Central memory CD8-positive, alpha-beta T cell (primary cell): ENCODE measurements around the gene TPRN.

Experiments used
- ATAC-seq: fragments of 150-1000 bp; cut with Tn5 transposase; replicated peaks from 2 replicates; pipeline ENCODE4 v1.10.0; 2022; ENCODE audit warnings: mild to moderate bottlenecking, moderate FRiP score, moderate number of reproducible peaks; ENCODE audit not compliant: poor library complexity, severe bottlenecking; ENCODE audit errors: extremely low read depth
- DNase-seq, 2 donors: peaks; one replicate each; pipeline ENCODE4 v3.0.0; 2021; ENCODE audit warnings: low spot score in 2 of 2
- H3K27ac Mint-ChIP-seq: one replicate; pipeline ENCODE4 v1.8.0; 2022; ENCODE audit warnings: low read depth, mild to moderate bottlenecking, moderate library complexity, mixed read lengths
- H3K27me3 Mint-ChIP-seq: one replicate; pipeline ENCODE4 v1.8.0; 2022; ENCODE audit warnings: mixed read lengths
- H3K36me3 Mint-ChIP-seq: one replicate; pipeline ENCODE4 v1.8.0; 2022; ENCODE audit warnings: mild to moderate bottlenecking, moderate library complexity, mixed read lengths; ENCODE audit not compliant: insufficient read depth
- H3K4me1 Mint-ChIP-seq: one replicate; pipeline ENCODE4 v1.8.0; 2022; ENCODE audit warnings: mixed read lengths
- H3K4me3 Mint-ChIP-seq: one replicate; pipeline ENCODE4 v1.8.0; 2022; ENCODE audit warnings: mild to moderate bottlenecking, moderate library complexity, mixed read lengths
- H3K9me3 Mint-ChIP-seq: one replicate; pipeline ENCODE4 v1.8.0; 2022; ENCODE audit warnings: mixed read lengths

TPRN gene

GRCh38 chr9:137190315-137190856, 10.2 kb downstream of the TPRN start:
- no peak for DNase-seq
- no peak for ATAC-seq
- Mint-ChIP-seq H3K4me3 (peak overlapping the region; percentile 63), H3K27ac (peak overlapping the region; percentile 87), H3K4me1 (peaks cover 18% of the 10 kb centered on the region), H3K36me3 (peaks cover 20% of the 10 kb centered on the region), H3K9me3 (no peaks in the 10 kb centered on the region), H3K27me3 (no peaks in the 10 kb centered on the region)

GRCh38 chr9:137189297-137190295, 10.9 kb downstream of the TPRN start:
- H3K27ac Mint-ChIP-seq = peak overlapping the region; percentile 93
- H3K4me1 Mint-ChIP-seq = peaks cover 20% of the 10 kb centered on the region
- H3K36me3 Mint-ChIP-seq = peaks cover 20% of the 10 kb centered on the region
- no peaks in the 10 kb centered on the region for H3K27me3 Mint-ChIP-seq
- DNase-seq = no peak
- ATAC-seq = no peak
- H3K4me3 Mint-ChIP-seq = peak overlapping the region; percentile 93
- H3K9me3 Mint-ChIP-seq = no peaks in the 10 kb centered on the region

- H3K4me3 Mint-ChIP-seq = peak within 1 kb of the TSS; percentile 93
- H3K9me3 Mint-ChIP-seq = no peaks in the 10 kb centered on the region
- H3K27ac Mint-ChIP-seq = peak within 1 kb of the TSS; percentile 93
- H3K4me1 Mint-ChIP-seq = peaks cover 27% of the 10 kb centered on the region
- peaks cover 20% of the 10 kb centered on the region for H3K36me3 Mint-ChIP-seq
- DNase-seq (peak; percentile 89), ATAC-seq (peak; percentile 82)
- no peaks in the 10 kb centered on the region for H3K27me3 Mint-ChIP-seq
Measured at GRCh38 chr9:137188490-137189296, 11.8 kb downstream of the TPRN start, which contains the start of the genes ANAPC2 and SSNA1. ANAPC2 (minus strand) TSS chr9:137188560; CDS start chr9:137188532, 28 bp downstream. SSNA1 (plus strand) TSS chr9:137188676; CDS start chr9:137188727, 51 bp downstream.

- peaks cover 23% of the 10 kb centered on the region for H3K36me3 Mint-ChIP-seq
- H3K27ac Mint-ChIP-seq = peak overlapping the region; percentile 93
- no peaks in the 10 kb centered on the region for H3K9me3 Mint-ChIP-seq
- H3K4me3 Mint-ChIP-seq = peak overlapping the region; percentile 93
- peaks cover 27% of the 10 kb centered on the region for H3K4me1 Mint-ChIP-seq
- no peaks in the 10 kb centered on the region for H3K27me3 Mint-ChIP-seq
- DNase-seq = no peak
- ATAC-seq = peak; percentile 9
Measured at GRCh38 chr9:137188086-137188489, 12.5 kb downstream of the TPRN start.

GRCh38 chr9:137187386-137187785, 13.2 kb downstream of the TPRN start:
- Mint-ChIP-seq H3K36me3 (peaks cover 24% of the 10 kb centered on the region), H3K9me3 (no peaks in the 10 kb centered on the region), H3K27me3 (no peaks in the 10 kb centered on the region), H3K4me3 (peak overlapping the region; percentile 93), H3K27ac (peak overlapping the region; percentile 93), H3K4me1 (peaks cover 27% of the 10 kb centered on the region)
- no peak for DNase-seq
- no peak for ATAC-seq

GRCh38 chr9:137186385-137186784, 14.2 kb downstream of the TPRN start:
- DNase-seq (no peak), ATAC-seq (no peak)
- H3K4me1 Mint-ChIP-seq = peaks cover 27% of the 10 kb centered on the region
- H3K27me3 Mint-ChIP-seq = no peaks in the 10 kb centered on the region
- H3K27ac Mint-ChIP-seq = no peak overlapping the region
- no peaks in the 10 kb centered on the region for H3K9me3 Mint-ChIP-seq
- peaks cover 27% of the 10 kb centered on the region for H3K36me3 Mint-ChIP-seq
- H3K4me3 Mint-ChIP-seq = peak overlapping the region; percentile 93

- ATAC-seq (no peak), DNase-seq (no peak)
- Mint-ChIP-seq H3K4me1 (peaks cover 27% of the 10 kb centered on the region), H3K27ac (no peak overlapping the region), H3K36me3 (peaks cover 24% of the 10 kb centered on the region), H3K4me3 (no peak overlapping the region), H3K27me3 (no peaks in the 10 kb centered on the region), H3K9me3 (no peaks in the 10 kb centered on the region)
Measured at GRCh38 chr9:137185921-137186320, 14.6 kb downstream of the TPRN start.

GRCh38 chr9:137184881-137185660, 15.5 kb downstream of the TPRN start:
- H3K4me1 Mint-ChIP-seq = peaks cover 27% of the 10 kb centered on the region
- no peak overlapping the region for H3K27ac Mint-ChIP-seq
- peaks cover 25% of the 10 kb centered on the region for H3K36me3 Mint-ChIP-seq
- no peaks in the 10 kb centered on the region for H3K27me3 Mint-ChIP-seq
- no peaks in the 10 kb centered on the region for H3K9me3 Mint-ChIP-seq
- DNase-seq (no peak), ATAC-seq (no peak)
- H3K4me3 Mint-ChIP-seq = peak overlapping the region; percentile 13

- peaks cover 26% of the 10 kb centered on the region for H3K36me3 Mint-ChIP-seq
- ATAC-seq = no peak
- no peaks in the 10 kb centered on the region for H3K9me3 Mint-ChIP-seq
Measured at GRCh38 chr9:137183980-137184595, 16.5 kb downstream of the TPRN start.

GRCh38 chr9:137182836-137183235, 17.7 kb downstream of the TPRN start:
- no peaks in the 10 kb centered on the region for H3K27me3 Mint-ChIP-seq
- H3K27ac Mint-ChIP-seq = no peak overlapping the region
- no peak for ATAC-seq
- H3K4me1 Mint-ChIP-seq = peaks cover 18% of the 10 kb centered on the region
- no peaks in the 10 kb centered on the region for H3K9me3 Mint-ChIP-seq
- no peak for DNase-seq
- H3K36me3 Mint-ChIP-seq = peaks cover 22% of the 10 kb centered on the region
- H3K4me3 Mint-ChIP-seq = no peak overlapping the region

More at GRCh38 chr9:137183980-137184595, 16.5 kb downstream of the TPRN start:
- peak overlapping the region; percentile 44 for H3K27ac Mint-ChIP-seq
- H3K27me3 Mint-ChIP-seq = no peaks in the 10 kb centered on the region
- peak overlapping the region; percentile 13 for H3K4me3 Mint-ChIP-seq
- H3K4me1 Mint-ChIP-seq = peaks cover 22% of the 10 kb centered on the region
- DNase-seq = no peak

GRCh38 chr9:137181680-137182079, 18.9 kb downstream of the TPRN start:
- no peaks in the 10 kb centered on the region for H3K27me3 Mint-ChIP-seq
- no peak overlapping the region for H3K4me3 Mint-ChIP-seq
- peak overlapping the region; percentile 38 for H3K27ac Mint-ChIP-seq
- H3K36me3 Mint-ChIP-seq = peaks cover 25% of the 10 kb centered on the region
- DNase-seq (no peak), ATAC-seq (no peak)
- H3K4me1 Mint-ChIP-seq = peaks cover 10% of the 10 kb centered on the region
- no peaks in the 10 kb centered on the region for H3K9me3 Mint-ChIP-seq
